Mucosa of descending colon (tissue), 3 donors: ENCODE results near the gene GLRA1. TPM values are rescaled to one million over a fixed set of nuclear protein-coding genes. Genes with fewer than 3 reads are reported as not detected.

Experiments used
- ATAC-seq: fragments of 200-7000 bp; cut with Tn5 transposase; one replicate; pipeline ENCODE4 v1.9.1; 2020; ENCODE audit warnings: mild to moderate bottlenecking, moderate library complexity
- DNase-seq, 3 donors: peaks; one replicate each; pipeline ENCODE4 v3.0.0-alpha.2; 2020
- H3K36me3 ChIP-seq: fragments of 200-600 bp; one replicate; pipeline ENCODE4 v1.8.0; 2021; ENCODE audit warnings: low read depth, mild to moderate bottlenecking
- H3K4me1 ChIP-seq: fragments of 200-600 bp; one replicate; pipeline ENCODE4 v1.8.0; 2021; ENCODE audit warnings: low read depth, mild to moderate bottlenecking
- H3K4me3 ChIP-seq: fragments of 200-600 bp; one replicate; pipeline ENCODE4 v1.8.0; 2021; ENCODE audit warnings: mild to moderate bottlenecking
- H3K9me3 ChIP-seq: fragments of 200-600 bp; one replicate; pipeline ENCODE4 v1.8.0; 2021; ENCODE audit warnings: mild to moderate bottlenecking
- intact Hi-C, 2 donors: fragments of 100-400 bp; cut with DNase I in 1 of 2; cut with micrococcal nuclease in 1 of 2; formaldehyde crosslinking; loops; one replicate each; pipeline versions ENCODE4 v1.11.0 to v1.11.1; 2022; cut with DNase I, micrococcal nuclease
- total RNA-seq, 3 donors: library from RNA; stranded (reverse); fragmentation: NEBNext Ultra II Directional in 2 of 3; extraction: Animal tissue kit (Norgen Biotek cat#: 25700) in 2 of 3; gene quantifications; one replicate each; pipeline versions ENCODE4 v1.2.1 to v1.2.4, GENCODE V29; 2021 to 2023
- TF ChIP-seq, protein P1 (sequence below): fragments of 200-600 bp; IDR thresholded peaks from one replicate; pipeline ENCODE4 v1.8.0; 2022; ENCODE audit warnings: antibody characterized with exemption, mild to moderate bottlenecking
- donor health status: DM: no; HTN: no; CAD: no; lungs with moderate emphysema.
- donor health status: DM: no; HTN: no; CAD: no.
- donor health status: DM: no; HTN: yes; CAD: no.

Gene GLRA1
- total RNA-seq, 3 donors from 2014 or later = not detected

DNA sequence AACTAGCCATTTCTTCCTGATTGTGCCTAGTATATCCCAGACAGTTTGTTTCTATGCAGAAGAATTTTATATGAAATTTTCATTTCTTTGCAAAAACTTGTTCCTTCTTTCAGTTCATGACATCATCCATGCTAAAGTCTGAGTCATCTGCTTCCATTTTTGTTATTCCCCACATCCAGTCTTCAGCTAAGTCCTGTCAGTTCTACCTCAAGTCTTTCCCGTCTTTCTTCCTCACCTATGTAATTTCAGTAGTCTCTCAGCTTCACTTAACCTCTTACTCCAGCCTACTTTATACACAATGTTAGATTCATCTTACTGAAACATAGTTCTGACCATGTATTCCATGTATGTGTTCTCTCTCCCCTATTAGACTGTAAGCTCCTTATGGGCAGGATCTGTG lies 113.8 kb downstream of the GLRA1 start:
- H3K36me3 ChIP-seq = no peaks in the 10 kb centered on the region
- H3K9me3 ChIP-seq = no peaks in the 10 kb centered on the region
- TF ChIP-seq, protein P1, sequence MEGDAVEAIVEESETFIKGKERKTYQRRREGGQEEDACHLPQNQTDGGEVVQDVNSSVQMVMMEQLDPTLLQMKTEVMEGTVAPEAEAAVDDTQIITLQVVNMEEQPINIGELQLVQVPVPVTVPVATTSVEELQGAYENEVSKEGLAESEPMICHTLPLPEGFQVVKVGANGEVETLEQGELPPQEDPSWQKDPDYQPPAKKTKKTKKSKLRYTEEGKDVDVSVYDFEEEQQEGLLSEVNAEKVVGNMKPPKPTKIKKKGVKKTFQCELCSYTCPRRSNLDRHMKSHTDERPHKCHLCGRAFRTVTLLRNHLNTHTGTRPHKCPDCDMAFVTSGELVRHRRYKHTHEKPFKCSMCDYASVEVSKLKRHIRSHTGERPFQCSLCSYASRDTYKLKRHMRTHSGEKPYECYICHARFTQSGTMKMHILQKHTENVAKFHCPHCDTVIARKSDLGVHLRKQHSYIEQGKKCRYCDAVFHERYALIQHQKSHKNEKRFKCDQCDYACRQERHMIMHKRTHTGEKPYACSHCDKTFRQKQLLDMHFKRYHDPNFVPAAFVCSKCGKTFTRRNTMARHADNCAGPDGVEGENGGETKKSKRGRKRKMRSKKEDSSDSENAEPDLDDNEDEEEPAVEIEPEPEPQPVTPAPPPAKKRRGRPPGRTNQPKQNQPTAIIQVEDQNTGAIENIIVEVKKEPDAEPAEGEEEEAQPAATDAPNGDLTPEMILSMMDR = no peak
- intact Hi-C loops = no loop called here
- H3K4me1 ChIP-seq = no peaks in the 10 kb centered on the region
- ATAC-seq = no peak
- no peak overlapping the region for H3K4me3 ChIP-seq
- no peak for DNase-seq

DNA sequence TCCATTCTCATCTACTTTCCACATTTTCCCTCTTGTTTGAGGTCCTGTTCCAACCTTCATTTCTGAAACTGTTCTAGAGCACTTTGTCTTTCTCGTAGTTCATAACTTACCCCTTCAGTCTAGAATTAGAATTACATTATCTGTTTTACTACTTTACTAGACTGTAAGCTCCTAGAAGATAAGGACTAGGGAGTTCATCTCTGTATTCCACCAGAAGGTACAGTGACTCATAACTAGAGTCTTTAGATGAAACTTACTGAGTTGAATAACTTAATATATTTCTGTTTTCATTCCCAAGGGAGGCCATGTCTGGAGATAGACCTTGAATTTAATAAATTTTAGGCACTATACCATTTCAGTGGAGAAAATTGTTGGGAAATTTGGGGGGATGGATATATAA lies 114.2 kb downstream of the GLRA1 start:
- DNase-seq (no peak), ATAC-seq (no peak)
- H3K36me3 ChIP-seq = no peaks in the 10 kb centered on the region
- TF ChIP-seq, protein P1 = no peak
- H3K9me3 ChIP-seq = no peaks in the 10 kb centered on the region
- intact Hi-C loops = no loop called here
- H3K4me3 ChIP-seq = no peak overlapping the region
- H3K4me1 ChIP-seq = no peaks in the 10 kb centered on the region

GRCh38 chr5:151808451-151809169 lies 116.0 kb downstream of the GLRA1 start:
- intact Hi-C loops = no loop called here
- Histone ChIP-seq H3K36me3 (no peaks in the 10 kb centered on the region), H3K4me1 (no peaks in the 10 kb centered on the region), H3K4me3 (no peak overlapping the region), H3K9me3 (no peaks in the 10 kb centered on the region)
- ATAC-seq (no peak), DNase-seq (no peak)
- TF ChIP-seq, protein P1 = no peak

- no peaks in the 10 kb centered on the region for H3K9me3 ChIP-seq
- H3K4me3 ChIP-seq = no peak overlapping the region
- H3K4me1 ChIP-seq = no peaks in the 10 kb centered on the region
- TF ChIP-seq, protein P1 = no peak
- intact Hi-C loops = no loop called here
- no peak for ATAC-seq
- H3K36me3 ChIP-seq = no peaks in the 10 kb centered on the region
- DNase-seq = no peak
These were observed 119.0 kb downstream of the GLRA1 start for GRCh38 chr5:151805414-151806223.

- ATAC-seq (no peak), DNase-seq (no peak)
- Histone ChIP-seq H3K4me1 (no peaks in the 10 kb centered on the region), H3K9me3 (no peaks in the 10 kb centered on the region), H3K36me3 (no peaks in the 10 kb centered on the region), H3K4me3 (no peak overlapping the region)
- intact Hi-C loops = no loop called here
- TF ChIP-seq, protein P1 = no peak
These were observed 124.1 kb downstream of the GLRA1 start for GRCh38 chr5:151800532-151800931.
